Liver (tissue), 3 donors: ENCODE measurements around the gene SETD6.

ENCODE experiments used
- GABPA ChIP-seq, 2 donors: IDR thresholded peaks in 1 of 2; conservative IDR thresholded peaks in 1 of 2; 2 replicates each; pipeline ENCODE4 v1.6.1; 2016; ENCODE audit warnings: antibody characterized with exemption in 2 of 2, mild to moderate bottlenecking in 1 of 2, moderate library complexity in 1 of 2
- HNF4G ChIP-seq: IDR thresholded peaks from 2 replicates; pipeline ENCODE4 v1.6.1; 2016; ENCODE audit warnings: antibody characterized with exemption
- RAD21 ChIP-seq, 2 donors: IDR thresholded peaks; 2 replicates each; pipeline ENCODE4 v1.6.1; 2016; ENCODE audit warnings: antibody characterized with exemption in 2 of 2, mild to moderate bottlenecking in 2 of 2
- TF ChIP-seq, protein P1 (sequence below): fragments of 150-350 bp; IDR thresholded peaks from 2 replicates; pipeline ENCODE4 v1.5.1; 2017; ENCODE audit warnings: improper control_type of control experiment, low read depth, low read length; ENCODE audit not compliant: missing input control
- TF ChIP-seq, protein P2 (sequence below): IDR thresholded peaks from 2 replicates; pipeline ENCODE4 v1.6.1; 2016; ENCODE audit warnings: antibody characterized with exemption, mild to moderate bottlenecking
- TF ChIP-seq, protein P3 (sequence below): IDR thresholded peaks from 2 replicates; pipeline ENCODE4 v1.6.1; 2016; ENCODE audit warnings: antibody characterized with exemption
- donor health status: healthy.
- donor health status: healthy.

DNA sequence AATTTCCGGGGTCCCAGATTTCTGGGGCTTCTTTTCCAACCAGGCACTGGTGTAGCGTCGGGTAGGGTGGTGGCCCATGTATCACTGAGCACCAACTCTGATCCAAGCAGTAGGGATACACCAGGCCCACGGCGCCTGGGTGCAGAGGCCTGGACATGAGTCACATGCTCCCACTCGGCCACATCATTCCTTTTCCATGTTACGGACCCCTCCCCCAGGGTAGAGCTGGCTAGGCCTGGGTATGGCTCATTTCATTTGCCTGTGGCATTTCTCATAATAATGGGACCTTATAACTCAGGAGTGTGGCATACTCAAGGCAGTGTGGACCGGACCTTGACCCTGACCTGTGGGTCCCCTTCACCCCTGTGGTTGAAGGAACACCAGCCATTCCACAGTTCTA, 33.4 kb upstream of the SETD6 start:
- TF ChIP-seq, protein P1, sequence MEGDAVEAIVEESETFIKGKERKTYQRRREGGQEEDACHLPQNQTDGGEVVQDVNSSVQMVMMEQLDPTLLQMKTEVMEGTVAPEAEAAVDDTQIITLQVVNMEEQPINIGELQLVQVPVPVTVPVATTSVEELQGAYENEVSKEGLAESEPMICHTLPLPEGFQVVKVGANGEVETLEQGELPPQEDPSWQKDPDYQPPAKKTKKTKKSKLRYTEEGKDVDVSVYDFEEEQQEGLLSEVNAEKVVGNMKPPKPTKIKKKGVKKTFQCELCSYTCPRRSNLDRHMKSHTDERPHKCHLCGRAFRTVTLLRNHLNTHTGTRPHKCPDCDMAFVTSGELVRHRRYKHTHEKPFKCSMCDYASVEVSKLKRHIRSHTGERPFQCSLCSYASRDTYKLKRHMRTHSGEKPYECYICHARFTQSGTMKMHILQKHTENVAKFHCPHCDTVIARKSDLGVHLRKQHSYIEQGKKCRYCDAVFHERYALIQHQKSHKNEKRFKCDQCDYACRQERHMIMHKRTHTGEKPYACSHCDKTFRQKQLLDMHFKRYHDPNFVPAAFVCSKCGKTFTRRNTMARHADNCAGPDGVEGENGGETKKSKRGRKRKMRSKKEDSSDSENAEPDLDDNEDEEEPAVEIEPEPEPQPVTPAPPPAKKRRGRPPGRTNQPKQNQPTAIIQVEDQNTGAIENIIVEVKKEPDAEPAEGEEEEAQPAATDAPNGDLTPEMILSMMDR: no peak
- TF ChIP-seq HNF4G: no peak
- no peak for TF ChIP-seq GABPA (IDR thresholded peaks at IDR 0.05 in 1 of 2, conservative IDR thresholded peaks at IDR 0.05 in 1 of 2)
- TF ChIP-seq, protein P2, sequence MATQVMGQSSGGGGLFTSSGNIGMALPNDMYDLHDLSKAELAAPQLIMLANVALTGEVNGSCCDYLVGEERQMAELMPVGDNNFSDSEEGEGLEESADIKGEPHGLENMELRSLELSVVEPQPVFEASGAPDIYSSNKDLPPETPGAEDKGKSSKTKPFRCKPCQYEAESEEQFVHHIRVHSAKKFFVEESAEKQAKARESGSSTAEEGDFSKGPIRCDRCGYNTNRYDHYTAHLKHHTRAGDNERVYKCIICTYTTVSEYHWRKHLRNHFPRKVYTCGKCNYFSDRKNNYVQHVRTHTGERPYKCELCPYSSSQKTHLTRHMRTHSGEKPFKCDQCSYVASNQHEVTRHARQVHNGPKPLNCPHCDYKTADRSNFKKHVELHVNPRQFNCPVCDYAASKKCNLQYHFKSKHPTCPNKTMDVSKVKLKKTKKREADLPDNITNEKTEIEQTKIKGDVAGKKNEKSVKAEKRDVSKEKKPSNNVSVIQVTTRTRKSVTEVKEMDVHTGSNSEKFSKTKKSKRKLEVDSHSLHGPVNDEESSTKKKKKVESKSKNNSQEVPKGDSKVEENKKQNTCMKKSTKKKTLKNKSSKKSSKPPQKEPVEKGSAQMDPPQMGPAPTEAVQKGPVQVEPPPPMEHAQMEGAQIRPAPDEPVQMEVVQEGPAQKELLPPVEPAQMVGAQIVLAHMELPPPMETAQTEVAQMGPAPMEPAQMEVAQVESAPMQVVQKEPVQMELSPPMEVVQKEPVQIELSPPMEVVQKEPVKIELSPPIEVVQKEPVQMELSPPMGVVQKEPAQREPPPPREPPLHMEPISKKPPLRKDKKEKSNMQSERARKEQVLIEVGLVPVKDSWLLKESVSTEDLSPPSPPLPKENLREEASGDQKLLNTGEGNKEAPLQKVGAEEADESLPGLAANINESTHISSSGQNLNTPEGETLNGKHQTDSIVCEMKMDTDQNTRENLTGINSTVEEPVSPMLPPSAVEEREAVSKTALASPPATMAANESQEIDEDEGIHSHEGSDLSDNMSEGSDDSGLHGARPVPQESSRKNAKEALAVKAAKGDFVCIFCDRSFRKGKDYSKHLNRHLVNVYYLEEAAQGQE: no peak
- TF ChIP-seq, protein P3, sequence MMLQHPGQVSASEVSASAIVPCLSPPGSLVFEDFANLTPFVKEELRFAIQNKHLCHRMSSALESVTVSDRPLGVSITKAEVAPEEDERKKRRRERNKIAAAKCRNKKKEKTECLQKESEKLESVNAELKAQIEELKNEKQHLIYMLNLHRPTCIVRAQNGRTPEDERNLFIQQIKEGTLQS: no peak
- no peak for TF ChIP-seq RAD21 (IDR thresholded peaks at IDR 0.05)
